ENCODE results near the gene MEFV.
"Not testable (repeated sequence)": the region's sequence is repeated elsewhere in the genome, so short reads cannot be mapped to it uniquely, and the experiment has no call there.

The MEFV gene

DNA sequence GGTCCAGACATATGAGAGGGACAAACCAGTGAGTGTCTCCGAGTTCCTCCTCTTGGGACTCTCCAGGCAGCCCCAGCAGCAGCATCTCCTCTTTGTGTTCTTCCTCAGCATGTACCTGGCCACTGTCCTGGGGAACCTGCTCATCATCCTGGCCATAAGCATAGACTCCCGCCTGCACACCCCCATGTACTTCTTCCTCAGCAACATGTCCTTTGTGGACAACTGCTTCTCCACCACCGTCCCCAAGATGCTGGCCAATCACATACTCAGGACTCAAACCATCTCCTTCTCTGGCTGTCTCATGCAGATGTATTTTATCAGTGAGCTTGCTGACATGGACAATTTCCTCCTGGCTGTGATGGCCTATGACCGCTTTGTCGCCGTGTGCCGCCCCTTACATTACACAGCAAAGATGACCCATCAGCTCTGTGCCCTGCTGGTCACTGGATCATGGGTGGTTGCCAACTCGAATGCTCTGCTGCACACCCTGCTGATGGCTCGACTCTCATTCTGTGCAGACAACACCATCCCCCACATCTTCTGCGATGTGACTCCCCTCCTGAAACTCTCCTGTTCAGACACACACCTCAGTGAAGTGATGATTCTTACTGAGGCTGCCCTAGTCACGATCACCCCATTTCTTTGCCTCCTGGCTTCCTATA lies 40.7 kb downstream of the MEFV start:
- DNase-seq, result no peak

DNA sequence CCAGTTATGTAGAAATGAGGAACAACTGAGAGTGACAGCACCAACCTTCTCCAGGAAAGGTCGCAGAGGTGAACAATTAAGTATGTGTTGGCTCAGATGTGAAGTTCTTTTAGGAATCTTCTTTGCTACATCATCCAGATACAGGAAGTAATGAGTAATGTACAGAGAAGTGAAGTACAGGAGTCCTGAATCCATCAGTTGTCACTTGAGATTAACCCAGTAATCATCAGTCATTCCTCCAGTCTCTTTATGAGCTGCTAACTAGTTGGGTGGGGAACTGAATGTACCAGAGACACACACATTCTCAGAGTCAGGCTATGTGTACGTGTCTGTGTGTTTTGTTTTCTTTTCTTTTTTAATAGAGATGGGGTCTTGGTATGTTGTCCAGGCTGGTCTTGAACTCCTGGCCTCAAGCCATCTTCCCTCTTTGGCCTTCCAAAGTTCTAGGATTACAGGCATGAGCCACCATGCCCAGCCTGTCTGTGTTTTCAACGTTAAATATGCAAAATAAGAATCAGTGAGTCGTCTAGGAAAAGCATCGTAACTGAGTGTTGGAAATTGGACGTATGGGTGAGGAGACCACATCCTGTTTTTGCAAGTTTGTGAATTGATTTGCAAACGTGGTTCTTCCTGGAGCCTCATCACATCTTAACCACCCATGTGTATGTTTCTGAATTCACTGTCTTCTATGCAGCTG lies 41.4 kb downstream of the MEFV start:
- DNase-seq, result peak; percentile 67

DNA sequence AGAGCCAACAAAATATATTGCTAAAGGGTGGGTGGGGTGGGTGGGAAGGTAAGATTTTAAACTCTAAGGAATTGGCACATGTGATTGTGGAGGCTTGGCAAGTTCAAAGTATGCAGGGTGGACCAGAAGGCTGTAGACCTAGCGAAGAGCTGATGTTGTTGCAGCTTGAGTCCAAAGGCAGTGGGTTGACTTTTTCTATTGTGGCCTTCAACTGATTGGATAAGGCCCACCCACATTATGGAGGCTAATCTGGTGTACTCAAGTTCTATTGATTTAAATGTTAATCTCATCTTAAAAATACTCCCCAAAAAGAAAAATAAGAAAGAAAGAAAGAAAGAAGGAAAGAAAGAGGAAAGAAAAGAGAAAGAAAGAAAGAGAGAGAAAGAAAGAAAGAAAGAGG lies 43.9 kb downstream of the MEFV start:
- no peak for DNase-seq

DNA sequence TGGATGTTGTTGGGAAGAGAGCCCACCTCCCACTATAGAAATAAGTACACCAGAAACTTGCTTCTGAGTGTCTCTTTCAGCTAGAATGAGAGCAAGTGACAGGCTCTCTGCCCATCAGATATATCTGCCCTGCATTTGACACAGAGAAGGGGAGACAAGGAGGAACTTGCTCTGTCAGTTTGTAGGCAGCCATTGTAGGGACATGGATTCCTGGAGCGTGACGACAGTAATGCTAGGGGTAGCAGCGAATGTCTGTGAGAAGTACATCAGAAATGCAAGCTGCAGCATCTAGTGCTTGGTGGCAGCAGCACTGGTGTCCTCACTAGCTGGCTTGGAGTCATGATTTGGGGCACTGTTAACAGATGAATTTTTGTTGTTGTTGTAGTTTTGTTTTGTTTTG lies 44.4 kb downstream of the MEFV start:
- DNase-seq, result no peak

DNA sequence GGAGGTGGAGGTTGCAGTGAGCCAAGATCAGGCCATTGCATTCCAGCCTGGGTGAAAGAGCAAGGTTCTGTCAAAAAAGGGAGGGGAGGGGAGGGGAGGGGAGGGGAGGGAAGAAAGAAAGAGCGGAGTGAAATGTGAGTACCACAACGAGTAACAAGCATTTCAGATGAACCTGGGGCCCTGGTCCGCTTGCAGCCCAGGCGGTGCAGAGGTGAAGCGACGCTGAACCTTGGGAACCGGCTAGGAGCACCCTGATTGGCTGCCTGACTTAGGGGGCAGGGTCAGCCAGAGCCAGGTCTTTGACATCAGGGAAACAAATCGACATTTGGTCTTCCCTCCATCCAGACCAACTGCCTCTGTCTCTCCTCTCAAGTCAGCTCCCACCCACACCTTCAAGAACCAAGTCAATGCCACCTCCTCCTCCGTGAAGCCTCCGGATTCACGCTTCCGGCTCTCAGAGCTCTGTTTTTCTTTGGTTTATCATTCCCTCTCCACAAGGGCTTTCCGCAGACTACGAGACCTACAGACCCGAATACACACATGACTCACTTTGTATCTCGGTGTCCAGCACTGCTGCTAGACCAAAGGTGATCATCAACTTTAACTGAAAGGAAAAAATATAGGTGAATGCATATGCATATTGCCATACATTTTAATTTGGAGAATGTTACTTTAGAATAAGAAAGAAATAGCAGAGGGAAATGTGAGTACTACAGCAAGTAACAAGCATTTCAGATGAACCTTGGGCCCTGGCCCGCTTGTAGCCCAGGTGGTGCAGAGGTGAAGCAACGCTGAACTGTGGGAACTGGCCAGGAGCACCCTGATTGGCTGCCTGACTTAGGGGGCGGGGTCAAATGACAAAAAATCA lies 49.1 kb downstream of the MEFV start:
- DNase-seq, result no peak

DNA sequence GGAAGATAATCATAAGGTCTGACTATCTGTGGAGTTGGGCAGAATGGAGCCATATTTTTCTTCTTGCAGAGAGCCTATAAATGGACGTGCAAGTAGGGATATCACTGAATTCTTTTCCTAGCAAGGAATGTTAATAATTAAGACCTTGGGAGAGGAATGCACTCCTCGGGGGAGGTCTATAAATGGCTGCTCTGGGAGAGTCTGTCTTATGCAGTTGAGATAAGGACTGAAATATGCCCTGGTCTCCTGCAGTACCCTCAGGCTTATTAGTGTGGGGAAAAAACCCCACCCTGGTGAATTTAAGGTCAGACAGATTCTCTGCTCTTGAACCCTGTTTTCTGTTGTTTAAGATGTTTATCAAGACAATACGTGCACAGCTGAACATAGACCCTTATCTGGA lies 50.5 kb downstream of the MEFV start:
- DNase-seq, result not testable (repeated sequence)

DNA sequence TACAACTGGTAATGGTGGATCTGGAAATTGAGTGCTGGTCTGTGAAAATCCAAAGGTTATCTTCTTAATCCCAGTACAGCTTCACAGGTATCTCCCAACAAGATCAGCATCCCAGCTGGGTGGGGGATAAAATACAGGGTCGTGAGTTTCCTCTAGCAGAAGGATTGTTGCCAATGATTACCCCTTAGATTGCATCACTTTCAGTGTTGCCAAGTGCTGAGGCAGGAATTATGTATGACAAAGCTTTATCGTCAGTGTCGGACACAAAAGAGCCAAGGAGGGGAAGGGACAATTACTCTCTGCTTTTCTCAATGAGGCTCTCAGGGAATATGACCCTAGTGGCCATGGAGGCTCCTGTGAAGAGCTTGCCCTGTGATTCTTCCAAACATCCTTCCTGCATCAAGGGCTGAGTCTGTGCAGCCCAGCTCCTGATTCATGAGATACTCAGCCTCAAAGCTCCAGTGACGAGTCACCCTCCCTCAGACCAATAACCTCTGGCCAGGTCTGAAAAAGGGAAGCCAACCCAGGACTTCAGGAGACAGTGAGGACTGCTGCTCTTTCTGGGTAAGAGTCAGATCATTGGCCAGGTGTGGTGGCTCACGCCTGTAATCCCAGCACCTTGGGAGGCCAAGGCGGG lies 53.4 kb downstream of the MEFV start:
- no peak for DNase-seq

DNA sequence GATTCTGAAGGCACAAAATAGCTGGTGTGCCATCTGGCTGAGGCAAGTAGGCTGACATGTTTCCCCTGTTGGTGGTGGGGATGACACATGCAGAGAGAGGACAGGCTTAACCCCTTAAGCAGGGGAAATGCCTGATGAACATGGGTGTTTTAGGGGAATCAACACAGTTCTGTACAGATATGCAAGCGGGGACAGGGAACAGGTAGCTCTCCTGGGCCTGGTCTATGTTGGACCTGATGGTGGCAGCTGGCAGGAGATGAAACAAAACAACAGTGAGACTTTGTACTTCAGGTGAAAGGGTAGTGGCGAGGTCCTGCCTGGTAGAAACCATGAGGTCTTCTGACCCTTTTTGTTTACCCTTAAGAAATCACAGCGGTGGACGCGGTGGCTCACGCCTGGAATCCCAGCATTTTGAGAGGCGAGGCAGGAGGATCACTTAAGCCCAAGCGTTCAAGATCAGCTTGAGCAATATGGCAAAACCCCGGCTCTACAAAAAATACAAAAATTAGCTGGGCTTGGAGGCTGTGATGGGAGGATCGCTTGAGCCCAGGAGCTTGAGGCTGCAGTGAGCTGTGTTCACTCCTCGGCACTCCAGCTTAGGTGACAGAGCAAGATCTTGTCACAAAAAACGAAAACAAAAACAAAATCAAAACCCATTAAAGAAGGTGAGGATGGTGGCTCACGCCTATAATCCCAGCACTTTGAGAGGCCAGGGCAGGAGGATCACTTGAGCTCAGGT lies 57.9 kb downstream of the MEFV start:
- DNase-seq, result no peak

DNA sequence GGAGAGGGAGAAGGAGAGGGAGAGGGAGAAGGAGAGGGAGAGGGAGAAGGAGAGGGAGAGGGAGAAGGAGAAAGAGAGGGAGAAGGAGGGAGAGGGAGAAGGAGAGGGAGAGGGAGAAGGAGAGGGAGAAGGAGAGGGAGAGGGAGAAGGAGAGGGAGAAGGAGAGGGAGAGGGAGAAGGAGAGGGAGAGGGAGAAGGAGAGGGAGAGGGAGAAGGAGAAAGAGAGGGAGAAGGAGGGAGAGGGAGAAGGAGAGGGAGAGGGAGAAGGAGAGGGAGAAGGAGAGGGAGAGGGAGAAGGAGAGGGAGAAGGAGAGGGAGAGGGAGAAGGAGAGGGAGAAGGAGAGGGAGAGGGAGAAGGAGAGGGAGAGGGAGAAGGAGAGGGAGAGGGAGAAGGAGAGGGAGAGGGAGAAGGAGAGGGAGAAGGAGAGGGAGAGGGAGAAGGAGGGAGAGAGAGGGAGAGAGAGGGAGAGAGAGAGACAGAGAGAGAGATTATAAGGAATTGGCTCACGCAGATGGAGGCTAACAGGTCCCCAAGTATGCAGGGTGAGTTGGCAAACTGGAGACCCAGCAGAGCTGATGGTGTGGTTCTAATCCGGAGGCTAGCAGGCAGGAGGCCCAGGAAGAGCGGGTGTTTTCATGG lies 58.6 kb downstream of the MEFV start:
- not testable (repeated sequence) for DNase-seq

DNA sequence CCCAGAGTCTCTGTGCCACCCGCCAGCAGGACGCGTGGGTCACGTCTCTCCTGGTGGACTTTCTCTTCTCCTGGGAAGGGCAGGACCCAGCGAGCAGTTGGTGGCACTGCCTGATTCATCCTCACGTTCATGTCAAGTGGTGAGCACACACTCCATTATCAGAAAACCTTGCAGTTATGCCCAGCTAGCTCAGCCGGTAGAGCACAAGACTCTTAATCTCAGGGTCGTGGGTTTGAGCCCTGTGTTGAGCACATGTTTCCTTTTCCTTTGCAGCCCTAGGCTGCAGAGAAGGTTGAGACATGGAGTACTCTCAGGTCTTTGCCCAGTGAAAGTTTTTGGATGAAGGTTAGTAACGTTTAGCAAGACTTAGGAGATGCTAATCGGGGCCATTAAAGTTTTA lies 60.5 kb downstream of the MEFV start:
- no peak for DNase-seq

DNA sequence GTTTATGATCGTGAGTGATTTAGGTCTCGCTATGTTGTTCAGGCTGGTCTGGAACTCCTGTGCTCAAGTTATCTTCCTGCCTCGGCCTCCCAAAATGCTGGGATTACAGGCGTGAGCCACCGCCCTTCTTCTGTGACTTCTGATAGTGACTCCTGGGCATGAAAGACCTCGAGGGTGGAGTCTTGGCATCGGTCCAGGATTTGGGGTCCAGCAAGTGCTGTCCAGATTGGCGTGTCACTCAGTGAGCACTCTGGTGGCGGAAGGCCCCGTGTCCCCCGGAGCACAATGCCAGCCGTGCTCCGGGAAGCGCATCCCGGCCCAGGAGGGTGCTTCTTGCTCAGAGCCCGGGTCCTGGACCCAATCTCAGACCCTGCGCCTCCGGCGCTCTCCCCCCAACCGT lies 61.6 kb downstream of the MEFV start:
- DNase-seq, result no peak

DNA sequence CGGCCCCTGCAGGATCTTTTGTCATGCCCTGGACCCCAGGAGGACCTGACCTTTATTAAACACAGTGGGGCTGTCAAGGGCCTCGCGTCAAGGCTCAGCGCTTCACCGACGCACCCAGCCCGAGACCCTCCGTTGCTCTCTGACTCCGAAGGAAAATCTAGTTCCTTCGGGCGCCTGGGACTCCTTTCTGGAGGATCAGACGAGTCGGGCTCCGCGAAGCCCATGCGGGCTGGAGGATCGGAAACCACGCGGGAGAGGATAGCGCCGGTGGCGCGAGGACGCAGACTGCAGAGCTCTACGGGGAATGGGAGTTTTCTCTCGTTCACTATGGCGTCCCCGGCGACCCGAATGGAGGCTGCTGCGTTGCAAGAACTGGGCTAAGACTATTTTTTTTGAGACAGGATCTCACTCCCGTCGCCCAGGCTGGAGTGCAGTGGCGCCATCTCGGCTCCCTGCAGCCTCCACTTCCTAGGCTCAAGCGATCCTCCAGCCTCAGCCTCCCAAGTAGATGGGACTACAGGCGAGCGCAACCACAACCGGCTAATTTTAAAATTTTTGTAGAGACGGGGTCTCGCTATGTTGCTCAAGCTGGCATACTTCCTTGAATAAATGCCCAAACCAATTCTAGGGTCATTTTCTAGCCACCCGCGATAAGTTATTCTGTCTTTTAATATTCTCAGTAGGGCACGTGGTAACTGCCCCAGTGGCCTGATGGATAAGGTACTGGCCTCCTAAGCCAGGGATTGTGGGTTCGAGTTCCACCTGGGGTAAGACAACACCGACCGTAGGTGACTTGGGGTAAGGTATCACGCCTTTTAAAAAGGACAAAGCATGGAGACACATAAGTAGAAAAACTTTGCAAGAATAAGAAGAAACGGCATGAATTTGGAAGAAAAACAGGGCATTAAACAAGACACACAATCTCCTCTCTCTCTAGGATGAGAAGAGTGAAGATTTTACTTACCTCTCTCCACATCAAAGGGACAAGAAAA lies 62.9 kb downstream of the MEFV start:
- DNase-seq, result no peak

DNA sequence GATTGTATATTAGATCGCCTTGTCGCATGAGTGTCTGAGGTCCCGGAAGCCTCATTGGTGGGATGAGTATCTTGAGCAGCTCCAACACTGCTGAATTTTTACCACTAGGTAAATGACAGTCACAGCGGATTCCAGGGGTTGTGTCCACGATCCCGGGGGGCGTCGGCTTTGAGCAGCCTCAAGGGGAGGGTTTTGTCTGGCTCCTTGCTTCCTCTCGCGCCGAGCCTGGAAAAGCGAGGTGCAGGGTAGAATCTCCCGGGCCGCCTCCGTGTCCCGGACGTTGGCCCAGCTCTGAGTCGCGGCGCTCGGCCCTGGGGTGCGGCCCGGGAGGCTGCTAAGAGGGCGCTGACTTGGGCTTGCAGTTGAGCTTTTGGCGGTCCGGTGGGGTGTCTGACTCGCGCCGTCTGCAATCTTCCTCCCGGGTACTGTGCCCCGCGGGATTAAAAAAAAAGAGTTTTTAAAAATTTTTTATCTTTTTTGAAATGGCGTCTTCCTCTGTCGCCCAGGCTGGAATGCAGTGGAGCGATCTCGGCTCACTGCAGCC lies 63.9 kb downstream of the MEFV start:
- no peak for DNase-seq

All from CD4-positive, alpha-beta T cell treated with Interleukin-10 for 1 hour (primary cell).